H1 (cell line): ENCODE results near the gene TERF2IP. TPM values are rescaled to one million over a fixed set of nuclear protein-coding genes. Genes with fewer than 3 reads are reported as not detected.

Experiments used
- ATF2 ChIP-seq: IDR thresholded peaks from 2 replicates; pipeline ENCODE4 v1.6.1; 2012; ENCODE audit warnings: low read length, inconsistent platforms
- ATF3 ChIP-seq: IDR thresholded peaks from 2 replicates; pipeline ENCODE4 v1.6.1; 2011; ENCODE audit warnings: low read depth, mild to moderate bottlenecking, low read length; ENCODE audit not compliant: insufficient read depth
- BRCA1 ChIP-seq: IDR thresholded peaks from 2 replicates; pipeline ENCODE4 v1.6.1; 2012; ENCODE audit warnings: low read depth, low read length, improper control_type of control experiment
- CHD1 ChIP-seq: IDR thresholded peaks from 2 replicates; pipeline ENCODE4 v1.6.1; 2012; ENCODE audit warnings: low read depth, low read length, improper control_type of control experiment
- CHD2 ChIP-seq: IDR thresholded peaks from 2 replicates; pipeline ENCODE4 v1.6.1; 2012; ENCODE audit warnings: low read length, improper control_type of control experiment
- CREB1 ChIP-seq: IDR thresholded peaks from 2 replicates; pipeline ENCODE4 v1.6.1; 2012; ENCODE audit warnings: inconsistent platforms
- FOSL1 ChIP-seq: IDR thresholded peaks from 2 replicates; pipeline ENCODE4 v1.6.1; 2011; ENCODE audit warnings: mild to moderate bottlenecking, low read depth, low read length, moderate library complexity; ENCODE audit not compliant: insufficient read depth
- HDAC2 ChIP-seq, 2 experiments: fragments of 300-600 bp in 1 of 2; sonication (generic) in 1 of 2; IDR thresholded peaks; 2 replicates each; pipeline ENCODE4 v1.6.1; 2011 to 2012; ENCODE audit warnings: low read depth in 2 of 2, low read length in 2 of 2, mild to moderate bottlenecking in 2 of 2, moderate library complexity in 2 of 2, borderline replicate concordance in 1 of 2, inconsistent platforms in 1 of 2
- HDAC6 ChIP-seq: IDR thresholded peaks from one replicate; pipeline ENCODE4 v1.7.1; 2012; ENCODE audit warnings: low read depth, mild to moderate bottlenecking, inconsistent platforms, low read length, moderate library complexity
- KDM1A ChIP-seq: fragments of 200-600, 300-600 bp; sonication (generic); IDR thresholded peaks from 2 replicates; pipeline ENCODE4 v1.7.1; 2016; ENCODE audit warnings: mild to moderate bottlenecking, low read length, borderline replicate concordance
- KDM4A ChIP-seq: IDR thresholded peaks from one replicate; pipeline ENCODE4 v1.7.1; 2012; ENCODE audit warnings: low read depth, mild to moderate bottlenecking, moderate library complexity, low read length, inconsistent platforms; ENCODE audit not compliant: severe bottlenecking
- PHF8 ChIP-seq: fragments of 200-600 bp; sonication (generic); conservative IDR thresholded peaks from 2 replicates; pipeline ENCODE4 v1.7.1; 2012; ENCODE audit warnings: low read depth, mild to moderate bottlenecking, inconsistent platforms, low read length, moderate library complexity
- POLR2AphosphoS5 ChIP-seq: IDR thresholded peaks from 2 replicates; pipeline ENCODE4 v1.6.1; 2011; ENCODE audit warnings: low read depth, low read length
- SIX5 ChIP-seq: IDR thresholded peaks from 2 replicates; pipeline ENCODE4 v1.6.1; 2011; ENCODE audit warnings: mild to moderate bottlenecking, low read depth, low read length
- SP2 ChIP-seq: IDR thresholded peaks from 2 replicates; pipeline ENCODE4 v1.6.1; 2012; ENCODE audit warnings: mild to moderate bottlenecking, low read length, inconsistent platforms
- TAF1 ChIP-seq: IDR thresholded peaks from 2 replicates; pipeline ENCODE4 v1.6.1; 2011; ENCODE audit warnings: mild to moderate bottlenecking, low read depth, low read length
- TAF7 ChIP-seq: optimal IDR thresholded peaks from 2 replicates; pipeline ENCODE3; 2011; ENCODE audit warnings: low read depth, mild to moderate bottlenecking, inconsistent platforms, low read length, moderate library complexity, borderline replicate concordance
- TBP ChIP-seq: IDR thresholded peaks from 2 replicates; pipeline ENCODE4 v1.6.1; 2011; ENCODE audit warnings: low read depth, low read length, improper control_type of control experiment
- YY1 ChIP-seq: IDR thresholded peaks from 2 replicates; pipeline ENCODE4 v1.6.1; 2011; ENCODE audit warnings: low read depth, mild to moderate bottlenecking, low read length
- polyA plus RNA-seq, 7 experiments: library from polyadenylated mRNA; depleted of rRNA in 3 of 7; stranded (reverse) in 5 of 7; unstranded in 2 of 7; fragments of >200 nt in 5 of 7; fragments of 200-250 nt in 2 of 7; gene quantifications; 1 replicate in 5 of 7; 2 replicates in 1 of 7; 4 replicates in 1 of 7; pipeline versions ENCODE4 v1.2.1 to v1.2.3, GENCODE V29; 2011 to 2013; ENCODE audit warnings: missing spikeins in 2 of 7, mixed read lengths in 2 of 7
- total RNA-seq: library from RNA; stranded (reverse); fragmentation: NEBNext Ultra II Directional; extraction: Animal tissue kit (Norgen Biotek cat#: 25700); gene quantifications from 2 replicates; pipeline ENCODE4 v1.2.1, GENCODE V29; 2021

Gene TERF2IP
- total and polyA plus RNA-seq, 2 of the 8 experiments (the other 6 are each of a cell fraction or from before 2014, with no cell fraction given): 5.5 to 15.1 TPM

- peak in 1 of 2 experiments; percentile 97; a peak in 2 of 4 replicates for TF ChIP-seq HDAC2 (IDR thresholded peaks at IDR 0.05; ENCODE audit: borderline replicate concordance in 1 of 2, low read depth in 2 of 2, low read length in 2 of 2)
- peak; percentile 94 for TF ChIP-seq BRCA1
- TF ChIP-seq ATF2: no peak; the same call in 1 of the 2 replicates
- TF ChIP-seq CHD2: peak; percentile 99
- peak; percentile 85; the same call in 1 of the 2 replicates for TF ChIP-seq TAF1
- TF ChIP-seq FOSL1: no peak
- TF ChIP-seq HDAC6: no peak
- no peak for TF ChIP-seq KDM1A
- TF ChIP-seq TBP: peak; percentile 62; the same call in 1 of the 2 replicates
- TF ChIP-seq KDM4A: peak; percentile 79
- peak; percentile 94 for TF ChIP-seq CREB1
- peak; percentile 24; the same call in 1 of the 2 replicates for TF ChIP-seq YY1
- no peak for TF ChIP-seq SP2
- no peak for TF ChIP-seq ATF3
- TF ChIP-seq SIX5: peak; percentile 81
- TF ChIP-seq CHD1: no peak
- no peak for TF ChIP-seq TAF7
- peak; percentile 97 for TF ChIP-seq PHF8
- TF ChIP-seq POLR2AphosphoS5: peak; percentile 90
These were observed 24.6 kb upstream of the TERF2IP start, which contains the start of gene ADAT1 (continued) for GRCh38 chr16:75622761-75623605.
